Gastroesophageal sphincter (tissue), 3 donors: Measurements from ENCODE around the gene NCAPD2.

Source experiments
- POLR2AphosphoS5 ChIP-seq: sonication (generic); formaldehyde crosslinking; IDR thresholded peaks from one replicate; pipeline ENCODE4 v1.6.1; 2017; ENCODE audit warnings: antibody characterized with exemption
- TF ChIP-seq, protein P1 (sequence below), 4 experiments: fragments of 200-600 bp in 2 of 4; fragments of 450-650 bp in 2 of 4; sonication (generic) in 1 of 4; IDR thresholded peaks; one replicate each; pipeline ENCODE4 v1.5.1; 2017 to 2019; ENCODE audit warnings: antibody characterized with exemption in 4 of 4, mild to moderate bottlenecking in 2 of 4, moderate library complexity in 2 of 4

GRCh38 chr12:6548556-6548955 lies 54.7 kb downstream of the NCAPD2 start:
- TF ChIP-seq, protein P1, sequence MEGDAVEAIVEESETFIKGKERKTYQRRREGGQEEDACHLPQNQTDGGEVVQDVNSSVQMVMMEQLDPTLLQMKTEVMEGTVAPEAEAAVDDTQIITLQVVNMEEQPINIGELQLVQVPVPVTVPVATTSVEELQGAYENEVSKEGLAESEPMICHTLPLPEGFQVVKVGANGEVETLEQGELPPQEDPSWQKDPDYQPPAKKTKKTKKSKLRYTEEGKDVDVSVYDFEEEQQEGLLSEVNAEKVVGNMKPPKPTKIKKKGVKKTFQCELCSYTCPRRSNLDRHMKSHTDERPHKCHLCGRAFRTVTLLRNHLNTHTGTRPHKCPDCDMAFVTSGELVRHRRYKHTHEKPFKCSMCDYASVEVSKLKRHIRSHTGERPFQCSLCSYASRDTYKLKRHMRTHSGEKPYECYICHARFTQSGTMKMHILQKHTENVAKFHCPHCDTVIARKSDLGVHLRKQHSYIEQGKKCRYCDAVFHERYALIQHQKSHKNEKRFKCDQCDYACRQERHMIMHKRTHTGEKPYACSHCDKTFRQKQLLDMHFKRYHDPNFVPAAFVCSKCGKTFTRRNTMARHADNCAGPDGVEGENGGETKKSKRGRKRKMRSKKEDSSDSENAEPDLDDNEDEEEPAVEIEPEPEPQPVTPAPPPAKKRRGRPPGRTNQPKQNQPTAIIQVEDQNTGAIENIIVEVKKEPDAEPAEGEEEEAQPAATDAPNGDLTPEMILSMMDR (IDR thresholded peaks at IDR 0.05), result no peak
- no peak for TF ChIP-seq POLR2AphosphoS5
